H1 (cell line): ENCODE results near the gene TRO. TPM values are rescaled to one million over a fixed set of nuclear protein-coding genes. Genes with fewer than 3 reads are reported as not detected.

Source experiments
- polyA plus RNA-seq, 7 experiments: library from polyadenylated mRNA; depleted of rRNA in 3 of 7; stranded (reverse) in 5 of 7; unstranded in 2 of 7; fragments of >200 nt in 5 of 7; fragments of 200-250 nt in 2 of 7; gene quantifications; 1 replicate in 5 of 7; 2 replicates in 1 of 7; 4 replicates in 1 of 7; pipeline versions ENCODE4 v1.2.1 to v1.2.3, GENCODE V29; 2011 to 2013; ENCODE audit warnings: missing spikeins in 2 of 7, mixed read lengths in 2 of 7
- small RNA-seq: library from polyadenylated mRNA; stranded (forward); fragments of <200 nt; extraction: miRNeasy Mini kit (QIAGEN cat#:217004); gene quantifications from one replicate; pipeline ENCODE3, GENCODE V24; 2013; ENCODE audit not compliant: insufficient read depth
- total RNA-seq: library from RNA; stranded (reverse); fragmentation: NEBNext Ultra II Directional; extraction: Animal tissue kit (Norgen Biotek cat#: 25700); gene quantifications from 2 replicates; pipeline ENCODE4 v1.2.1, GENCODE V29; 2021

TRO gene
- total and polyA plus RNA-seq, 2 of the 8 experiments (the other 6 are each of a cell fraction or from before 2014, with no cell fraction given): 49.5 to 57.6 TPM

Small RNAs within 50 kb of the gene (small RNA-seq; reads per million reads assigned to genes)
- gene RF00614: not detected

Other genes starting within 250 kb of the TRO start
- not detected in 2 replicates for gene ITIH6, start 122.6 kb upstream of the TRO start, total RNA-seq
- gene ITIH6, start 122.6 kb upstream of the TRO start, polyA plus RNA-seq (2011; rRNA removed): 0.02 TPM in 1 of 2 replicates, not detected in the other
- gene MAGED2, start 113.1 kb upstream of the TRO start, total RNA-seq: 120 and 125 TPM in 2 replicates
- 83.3 and 97.4 TPM in 2 replicates for gene MAGED2, start 113.1 kb upstream of the TRO start, polyA plus RNA-seq (2011; rRNA removed)
- gene PFKFB1, start 73.4 kb downstream of the TRO start, total RNA-seq: 0.30 and 0.46 TPM in 2 replicates
- gene PFKFB1, start 73.4 kb downstream of the TRO start, polyA plus RNA-seq (2011; rRNA removed): 0.26 and 0.31 TPM in 2 replicates
- gene APEX2, start 79.5 kb downstream of the TRO start, total RNA-seq: 17.6 and 18.9 TPM in 2 replicates
- gene APEX2, start 79.5 kb downstream of the TRO start, polyA plus RNA-seq (2011; rRNA removed): 36.4 and 38.8 TPM in 2 replicates
- gene ALAS2, start 110.2 kb downstream of the TRO start, total RNA-seq: 0.32 and 0.48 TPM in 2 replicates
- 0.27 and 0.35 TPM in 2 replicates for gene ALAS2, start 110.2 kb downstream of the TRO start, polyA plus RNA-seq (2011; rRNA removed)
- gene PAGE2B, start 154.2 kb downstream of the TRO start, total RNA-seq: not detected in 2 replicates
- gene PAGE2B, start 154.2 kb downstream of the TRO start, polyA plus RNA-seq (2011; rRNA removed): not detected in 2 replicates
- gene PAGE2, start 168.2 kb downstream of the TRO start, total RNA-seq: not detected in 2 replicates
- gene PAGE2, start 168.2 kb downstream of the TRO start, polyA plus RNA-seq (2011; rRNA removed): not detected in 2 replicates